Vagina (tissue), 2 donors: ENCODE data around the gene IMMP1L. TPM values are rescaled to one million over a fixed set of nuclear protein-coding genes. Genes with fewer than 3 reads are reported as not detected.

Experiments
- DNase-seq, 2 donors: peaks; one replicate each; pipeline ENCODE4 v3.0.0-alpha.2; 2017; ENCODE audit errors: extremely low spot score in 2 of 2
- H3K27ac ChIP-seq: fragments of 200-600 bp; sonication (generic); one replicate; pipeline ENCODE4 v1.5.1; 2019
- H3K27me3 ChIP-seq: fragments of 200-600 bp; sonication (generic); one replicate; pipeline ENCODE4 v1.5.1; 2019
- H3K36me3 ChIP-seq, 2 donors: fragments of 200-600 bp; sonication (generic); one replicate each; pipeline ENCODE4 v1.5.1; 2017 to 2019
- H3K4me1 ChIP-seq: fragments of 200-600 bp; sonication (generic); one replicate; pipeline ENCODE4 v1.5.1; 2019
- H3K4me3 ChIP-seq, 2 donors: fragments of 200-600 bp; sonication (generic); 1 replicate in 1 of 2; 2 replicates in 1 of 2; pipeline ENCODE4 v1.5.1; 2016 to 2019
- H3K9me3 ChIP-seq: fragments of 200-600 bp; sonication (generic); one replicate; pipeline ENCODE4 v1.5.1; 2019
- CTCF ChIP-seq, 3 experiments: fragments of 450-650 bp in 2 of 3; fragments of 200-600 bp in 1 of 3; sonication (generic) in 1 of 3; IDR thresholded peaks; one replicate each; pipeline ENCODE4 v1.5.1; 2017 to 2019; ENCODE audit warnings: antibody characterized with exemption in 3 of 3, mild to moderate bottlenecking in 2 of 3, moderate library complexity in 2 of 3
- POLR2A ChIP-seq, 2 donors: fragments of 450-650 bp; IDR thresholded peaks; one replicate each; pipeline ENCODE4 v1.6.1; 2017; ENCODE audit warnings: antibody characterized with exemption in 2 of 2, mild to moderate bottlenecking in 2 of 2, moderate library complexity in 2 of 2
- POLR2AphosphoS5 ChIP-seq, 2 donors: sonication (generic); formaldehyde crosslinking; IDR thresholded peaks; one replicate each; pipeline ENCODE4 v1.9.0; 2017; ENCODE audit warnings: antibody characterized with exemption in 2 of 2, mild to moderate bottlenecking in 2 of 2, low read depth in 1 of 2; ENCODE audit not compliant: insufficient read depth in 1 of 2
- intact Hi-C: fragments of 100-400 bp; cut with DNase I; formaldehyde crosslinking; loops from one replicate; pipeline ENCODE4 v1.15.1; 2023
- total RNA-seq: library from RNA; depleted of rRNA; stranded (reverse); fragments of >200 nt; gene quantifications from one replicate; pipeline ENCODE4 v1.2.3, GENCODE V29; 2016

IMMP1L gene
- total RNA-seq, 1 donor from 2014 or later: 11.3 TPM

- intact Hi-C loops: no loop called here
- Histone ChIP-seq H3K9me3 (no peaks in the 10 kb centered on the region), H3K27me3 (no peaks in the 10 kb centered on the region), H3K4me1 (no peaks in the 10 kb centered on the region), H3K4me3 (no peak overlapping the region), H3K36me3 (no peaks in the 10 kb centered on the region), H3K27ac (no peak overlapping the region)
- DNase-seq: no peak
- no peak for TF ChIP-seq POLR2A (IDR thresholded peaks at IDR 0.05)
- no peak for TF ChIP-seq POLR2AphosphoS5 (IDR thresholded peaks at IDR 0.05; ENCODE audit: insufficient read depth in 1 of 2, low read depth in 1 of 2)
- TF ChIP-seq CTCF (IDR thresholded peaks at IDR 0.05): no peak
Measured at GRCh38 chr11:31437742-31438435, 71.5 kb downstream of the IMMP1L start.

- no peaks in the 10 kb centered on the region for H3K4me1 ChIP-seq
- TF ChIP-seq POLR2AphosphoS5 (IDR thresholded peaks at IDR 0.05; ENCODE audit: insufficient read depth in 1 of 2, low read depth in 1 of 2) (no peak), POLR2A (IDR thresholded peaks at IDR 0.05) (no peak), CTCF (IDR thresholded peaks at IDR 0.05) (no peak)
- intact Hi-C loops: no loop called here
- no peak for DNase-seq
- no peak overlapping the region for H3K27ac ChIP-seq
- H3K36me3 ChIP-seq: no peaks in the 10 kb centered on the region
- no peaks in the 10 kb centered on the region for H3K9me3 ChIP-seq
- no peaks in the 10 kb centered on the region for H3K27me3 ChIP-seq
- H3K4me3 ChIP-seq: no peak overlapping the region
Measured at GRCh38 chr11:31433851-31434250, 75.6 kb downstream of the IMMP1L start.

GRCh38 chr11:31424652-31425051 is 84.8 kb downstream of the IMMP1L start:
- intact Hi-C loops: no loop called here
- no peak for TF ChIP-seq POLR2A (IDR thresholded peaks at IDR 0.05)
- TF ChIP-seq CTCF (IDR thresholded peaks at IDR 0.05): no peak
- no peak for TF ChIP-seq POLR2AphosphoS5 (IDR thresholded peaks at IDR 0.05; ENCODE audit: insufficient read depth in 1 of 2, low read depth in 1 of 2)
- no peaks in the 10 kb centered on the region for H3K4me1 ChIP-seq
- no peaks in the 10 kb centered on the region for H3K36me3 ChIP-seq
- no peaks in the 10 kb centered on the region for H3K9me3 ChIP-seq
- no peak overlapping the region for H3K4me3 ChIP-seq
- no peak overlapping the region for H3K27ac ChIP-seq
- DNase-seq: no peak
- no peaks in the 10 kb centered on the region for H3K27me3 ChIP-seq

GRCh38 chr11:31422703-31423102 is 86.7 kb downstream of the IMMP1L start:
- H3K9me3 ChIP-seq: no peaks in the 10 kb centered on the region

More at GRCh38 chr11:31422703-31423102, 86.7 kb downstream of the IMMP1L start:
- H3K27me3 ChIP-seq: no peaks in the 10 kb centered on the region
- intact Hi-C loops: no loop called here
- no peak for TF ChIP-seq POLR2A (IDR thresholded peaks at IDR 0.05)
- no peak for TF ChIP-seq POLR2AphosphoS5 (IDR thresholded peaks at IDR 0.05; ENCODE audit: insufficient read depth in 1 of 2, low read depth in 1 of 2)
- no peak for TF ChIP-seq CTCF (IDR thresholded peaks at IDR 0.05)
- no peak overlapping the region for H3K27ac ChIP-seq
- no peak for DNase-seq
- no peaks in the 10 kb centered on the region for H3K4me1 ChIP-seq
- H3K4me3 ChIP-seq: no peak overlapping the region
- no peaks in the 10 kb centered on the region for H3K36me3 ChIP-seq
